ENCODE data around the gene PXYLP1.

The PXYLP1 gene

GRCh38 chr3:141332416-141332815 is 100.8 kb downstream of the PXYLP1 start:
- no peak for TF ChIP-seq CTCF (IDR thresholded peaks at IDR 0.05; ENCODE audit: borderline replicate concordance, insufficient read depth, low read depth, low read length)
- no peak overlapping the region for H3K4me3 ChIP-seq (ENCODE audit: low read depth, low read length)

DNA sequence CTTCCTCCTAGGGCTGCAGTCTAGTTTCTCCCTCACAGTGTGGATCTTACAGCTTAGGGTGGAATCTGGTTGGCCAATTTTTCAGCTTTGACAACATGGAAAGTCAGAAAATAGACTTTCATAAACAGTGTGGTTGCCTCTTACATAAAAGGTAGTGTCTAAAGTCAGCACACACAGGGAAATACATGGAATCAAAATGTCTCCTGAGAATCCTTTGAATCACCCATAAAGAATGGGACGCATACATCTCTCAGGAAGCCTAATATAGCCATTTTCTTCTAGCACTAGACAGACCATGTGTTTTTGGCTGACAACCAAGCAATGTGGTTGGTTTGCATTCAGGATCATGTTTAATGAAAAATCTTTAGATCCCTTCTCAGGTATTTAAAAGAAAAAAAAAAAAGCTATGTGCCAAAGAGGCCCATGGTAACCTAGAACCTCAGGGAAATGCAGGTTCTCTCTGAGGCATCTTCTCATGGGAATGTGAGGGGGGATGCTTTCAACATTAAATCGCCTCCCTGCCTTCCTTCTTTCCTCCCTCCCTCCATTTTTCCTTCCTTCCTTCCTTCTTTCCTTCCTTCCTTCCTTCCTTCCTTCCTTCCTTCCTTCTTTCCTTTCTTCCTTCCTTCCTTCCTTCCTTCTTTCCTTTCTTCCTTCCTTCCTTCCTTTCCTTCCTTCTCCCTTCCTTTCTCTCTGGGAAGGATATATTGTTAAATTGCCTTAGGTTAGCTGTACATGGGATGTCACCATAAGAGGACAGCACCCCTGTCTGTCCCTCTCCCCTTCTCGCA is 102.4 kb downstream of the PXYLP1 start:
- no peak for TF ChIP-seq CTCF (IDR thresholded peaks at IDR 0.05; ENCODE audit: borderline replicate concordance, insufficient read depth, low read depth, low read length)
- no peak overlapping the region for H3K4me3 ChIP-seq (ENCODE audit: low read depth, low read length)

DNA sequence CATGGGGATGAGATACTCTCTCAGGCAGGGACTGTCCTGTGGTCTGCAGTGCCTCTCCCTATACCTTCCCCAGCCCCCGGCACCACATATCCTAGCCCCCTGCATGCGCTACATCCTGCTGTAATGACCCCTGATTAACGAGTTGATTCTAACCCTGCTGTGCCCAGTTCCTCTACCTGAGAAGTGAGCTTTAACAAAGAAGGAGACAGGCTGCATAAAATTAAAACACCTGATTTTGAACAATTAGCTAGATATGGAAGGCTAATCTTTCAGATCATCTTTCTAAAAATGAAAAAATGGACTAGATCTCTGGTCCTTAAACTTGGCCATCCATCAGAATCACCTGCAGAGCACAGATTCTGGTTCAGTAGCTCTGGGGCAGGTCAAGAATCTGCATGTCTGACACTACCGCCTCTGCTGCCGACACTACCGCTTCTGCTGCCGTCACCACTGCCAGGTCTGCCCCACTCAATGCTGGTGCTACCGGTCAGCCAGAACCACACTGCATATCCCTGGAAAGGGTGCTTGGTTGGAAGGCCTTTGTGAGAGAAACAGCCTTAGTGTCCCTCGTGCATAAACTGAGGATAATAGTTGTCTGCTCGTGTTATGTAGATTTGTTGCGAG is 103.1 kb downstream of the PXYLP1 start:
- no peak overlapping the region for H3K4me3 ChIP-seq (ENCODE audit: low read depth, low read length)
- no peak for TF ChIP-seq CTCF (IDR thresholded peaks at IDR 0.05; ENCODE audit: borderline replicate concordance, insufficient read depth, low read depth, low read length)

DNA sequence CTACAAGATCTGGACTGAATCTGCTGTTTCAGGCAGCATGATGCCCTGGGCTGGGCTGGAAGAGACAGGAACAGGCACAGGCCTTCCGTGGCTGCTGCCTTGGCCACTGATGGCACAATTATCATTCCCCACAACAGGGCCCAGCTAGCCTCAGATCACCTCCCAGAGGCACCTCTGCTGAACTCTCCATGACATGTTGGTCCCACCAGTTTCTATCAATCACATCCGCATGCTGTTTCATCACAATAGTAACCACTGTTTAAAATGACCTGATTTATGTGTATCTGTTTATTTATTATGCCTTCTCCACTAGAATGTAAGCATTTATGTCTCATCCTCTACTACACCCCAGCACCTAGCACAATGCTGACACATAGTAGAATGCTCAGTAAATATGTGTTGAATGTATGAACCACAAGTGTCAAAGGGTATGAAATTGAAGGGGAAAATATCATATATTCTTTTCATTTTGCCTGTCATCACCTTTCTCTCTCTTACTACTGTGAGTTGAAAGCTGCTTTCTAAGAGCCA is 104.0 kb downstream of the PXYLP1 start:
- H3K4me3 ChIP-seq (ENCODE audit: low read depth, low read length), result no peak overlapping the region
- no peak for TF ChIP-seq CTCF (IDR thresholded peaks at IDR 0.05; ENCODE audit: borderline replicate concordance, insufficient read depth, low read depth, low read length)

- no peak for TF ChIP-seq CTCF (IDR thresholded peaks at IDR 0.05; ENCODE audit: borderline replicate concordance, insufficient read depth, low read depth, low read length)
- H3K4me3 ChIP-seq (ENCODE audit: low read depth, low read length), result no peak overlapping the region
Measured at GRCh38 chr3:141336672-141337522, 105.3 kb downstream of the PXYLP1 start.

DNA sequence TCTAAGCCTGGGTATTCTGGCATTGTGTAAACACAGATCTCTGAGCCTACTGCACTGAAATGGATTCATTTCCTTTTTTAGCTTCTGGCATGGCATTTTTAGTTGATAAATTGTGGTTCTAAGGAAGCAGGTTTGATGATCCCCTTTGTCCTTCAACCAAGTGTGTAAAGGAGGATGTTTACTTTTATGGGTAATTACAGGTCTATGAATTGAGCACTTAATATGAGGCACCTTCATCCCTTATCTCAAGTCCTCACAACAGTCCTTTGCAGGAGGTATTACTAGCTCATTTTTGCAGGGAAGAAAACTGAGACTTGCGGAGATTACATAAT is 105.9 kb downstream of the PXYLP1 start:
- no peak overlapping the region for H3K4me3 ChIP-seq (ENCODE audit: low read depth, low read length)
- TF ChIP-seq CTCF (IDR thresholded peaks at IDR 0.05; ENCODE audit: borderline replicate concordance, insufficient read depth, low read depth, low read length), result no peak
